Measurements from ENCODE around the gene PLSCR4. TPM values are rescaled to one million over a fixed set of nuclear protein-coding genes. Genes with fewer than 3 reads are reported as not detected.

The PLSCR4 gene
- total and polyA plus RNA-seq, 9 of the 15 experiments (the other 6 are each of a cell fraction or from before 2014, with no cell fraction given), result 0.11 to 0.68 (median 0.21) TPM

GRCh38 chr3:146200461-146201220 is 50.3 kb downstream of the PLSCR4 start:
- Histone ChIP-seq H3K79me2 (ENCODE audit: control insufficient read depth, insufficient read depth, low read length) (no peaks in the 10 kb centered on the region), H3K9me1 (ENCODE audit: control insufficient read depth, insufficient read depth, low read length) (no peaks in the 10 kb centered on the region), H3K4me3 (no peak overlapping the region), H3K27ac (ENCODE audit: extremely low read depth, low read depth, low read length) (no peak overlapping the region), H2AFZ (ENCODE audit: low read depth, low read length) (no peak overlapping the region), H4K20me1 (replicated peaks; ENCODE audit: control insufficient read depth, insufficient read depth, low read length) (no peaks in the 10 kb centered on the region), H3K9me3 (replicated peaks; ENCODE audit: control insufficient read depth, insufficient read depth, low read depth, low read length) (no peaks in the 10 kb centered on the region), H3K27me3 (ENCODE audit: control insufficient read depth in 2 of 2, insufficient read depth in 2 of 2, low read length in 2 of 2) (no peaks in the 10 kb centered on the region), H3K36me3 (ENCODE audit: control insufficient read depth, insufficient read depth, low read length) (no peaks in the 10 kb centered on the region), H3K9ac (ENCODE audit: insufficient read depth in 1 of 2, low read depth in 2 of 2, low read length in 2 of 2) (no peak overlapping the region), H3K4me2 (ENCODE audit: insufficient read depth, low read length) (no peak overlapping the region), H3K4me1 (replicated peaks in 1 of 2; ENCODE audit: control insufficient read depth in 2 of 2, insufficient read depth in 2 of 2, low read length in 2 of 2) (no peaks in the 10 kb centered on the region)
- no TSS peak for BruUV-seq (replicated peaks)
- FAIRE-seq (no peak), DNase-seq (ENCODE audit: extremely low read depth in 1 of 4, low spot score in 3 of 4) (no peak), ATAC-seq (no peak)
- 0% methylated on average over 2 of the region's 2 CpGs for WGBS (ENCODE audit: insufficient coverage, low coverage, missing lambda C conversion rate)
- intact Hi-C loops (cut with micrococcal nuclease), result no loop called here
- ChIA-PET CTCF (ENCODE audit: low intra/inter-chr PET ratio) (no interaction called here), POLR2A (no interaction called here)
- peak; percentile 8; the same call in 1 of the 2 replicates for TF ChIP-seq ZNF316 (IDR thresholded peaks at IDR 0.05)
- no peak for TF ChIP-seq HCFC1 (IDR thresholded peaks at IDR 0.05; ENCODE audit: low read depth, low read length)
- in situ Hi-C loops (cut with MboI), result no loop called here

GRCh38 chr3:146199762-146200161 is 51.1 kb downstream of the PLSCR4 start:
- Histone ChIP-seq H3K9me1 (ENCODE audit: control insufficient read depth, insufficient read depth, low read length) (no peaks in the 10 kb centered on the region), H3K4me3 (no peak overlapping the region), H4K20me1 (replicated peaks; ENCODE audit: control insufficient read depth, insufficient read depth, low read length) (no peaks in the 10 kb centered on the region), H3K27ac (ENCODE audit: extremely low read depth, low read depth, low read length) (no peak overlapping the region), H3K4me2 (ENCODE audit: insufficient read depth, low read length) (no peak overlapping the region), H3K4me1 (replicated peaks in 1 of 2; ENCODE audit: control insufficient read depth in 2 of 2, insufficient read depth in 2 of 2, low read length in 2 of 2) (no peaks in the 10 kb centered on the region), H3K27me3 (ENCODE audit: control insufficient read depth in 2 of 2, insufficient read depth in 2 of 2, low read length in 2 of 2) (no peaks in the 10 kb centered on the region), H2AFZ (ENCODE audit: low read depth, low read length) (no peak overlapping the region), H3K79me2 (ENCODE audit: control insufficient read depth, insufficient read depth, low read length) (no peaks in the 10 kb centered on the region), H3K36me3 (ENCODE audit: control insufficient read depth, insufficient read depth, low read length) (no peaks in the 10 kb centered on the region), H3K9me3 (replicated peaks; ENCODE audit: control insufficient read depth, insufficient read depth, low read depth, low read length) (no peaks in the 10 kb centered on the region), H3K9ac (ENCODE audit: insufficient read depth in 1 of 2, low read depth in 2 of 2, low read length in 2 of 2) (no peak overlapping the region)
- ChIA-PET CTCF (ENCODE audit: low intra/inter-chr PET ratio) (no interaction called here), POLR2A (interaction anchor here (0.7 kb wide), 1 partner anchor 209 kb away, joined by 3 read pairs; no protein-coding TSS in a partner anchor)
- FAIRE-seq, result no peak
- ATAC-seq, result no peak
- 4% methylated on average over 5 of the region's 5 CpGs for WGBS (ENCODE audit: insufficient coverage, low coverage, missing lambda C conversion rate)
- in situ Hi-C loops (cut with MboI), result no loop called here
- DNase-seq (ENCODE audit: extremely low read depth in 1 of 4, low spot score in 3 of 4), result no peak
- intact Hi-C loops (cut with micrococcal nuclease), result no loop called here
- no peak for TF ChIP-seq ZNF174 (CRISPR knock-in tag; IDR thresholded peaks at IDR 0.05)
- no peak for TF ChIP-seq PHF21A (IDR thresholded peaks at IDR 0.05; ENCODE audit: borderline replicate concordance, low read depth)
- no peak for TF ChIP-seq POU5F1 (IDR thresholded peaks at IDR 0.05; ENCODE audit: borderline replicate concordance, low read depth, low read length, partially characterized antibody)
- TF ChIP-seq ZBTB9 (CRISPR knock-in tag; IDR thresholded peaks at IDR 0.05), result no peak
- no peak for TF ChIP-seq ZNF143 (CRISPR knock-in tag; IDR thresholded peaks at IDR 0.05)
- BruUV-seq (replicated peaks), result no TSS peak
